Measurements from ENCODE around the gene INF2.

GRCh38 chr14:104659146-104659545 is 30.3 kb upstream of the INF2 start:
- TF ChIP-seq CTCF (IDR thresholded peaks at IDR 0.05; ENCODE audit: insufficient read depth, low read length) (no peak), POLR2AphosphoS5 (IDR thresholded peaks at IDR 0.05; ENCODE audit: low read depth) (no peak), REST (IDR thresholded peaks at IDR 0.05; ENCODE audit: insufficient replicate concordance, low read depth) (no peak), GABPA (IDR thresholded peaks at IDR 0.05; ENCODE audit: low read depth) (no peak), SPI1 (IDR thresholded peaks at IDR 0.05; ENCODE audit: borderline replicate concordance, low read depth) (no peak)
